Measurements from ENCODE around the gene PRPF39. TPM values are rescaled to one million over a fixed set of nuclear protein-coding genes. Genes with fewer than 3 reads are reported as not detected.

PRPF39 gene
- 9.3 and 15.3 TPM in 2 replicates for total RNA-seq

GRCh38 chr14:45083976-45084722 lies at the start of gene PRPF39:
TSS of gene PRPF39 (plus strand) at chr14:45084116. CDS start at chr14:45095240, 11,124 bp downstream.

GRCh38 chr14:45134051-45134958 lies 50.4 kb downstream of the PRPF39 start, which contains the start of gene FKBP3:
TSS of gene FKBP3 (minus strand) at chr14:45134481. CDS start at chr14:45134456, 25 bp downstream.

DNA sequence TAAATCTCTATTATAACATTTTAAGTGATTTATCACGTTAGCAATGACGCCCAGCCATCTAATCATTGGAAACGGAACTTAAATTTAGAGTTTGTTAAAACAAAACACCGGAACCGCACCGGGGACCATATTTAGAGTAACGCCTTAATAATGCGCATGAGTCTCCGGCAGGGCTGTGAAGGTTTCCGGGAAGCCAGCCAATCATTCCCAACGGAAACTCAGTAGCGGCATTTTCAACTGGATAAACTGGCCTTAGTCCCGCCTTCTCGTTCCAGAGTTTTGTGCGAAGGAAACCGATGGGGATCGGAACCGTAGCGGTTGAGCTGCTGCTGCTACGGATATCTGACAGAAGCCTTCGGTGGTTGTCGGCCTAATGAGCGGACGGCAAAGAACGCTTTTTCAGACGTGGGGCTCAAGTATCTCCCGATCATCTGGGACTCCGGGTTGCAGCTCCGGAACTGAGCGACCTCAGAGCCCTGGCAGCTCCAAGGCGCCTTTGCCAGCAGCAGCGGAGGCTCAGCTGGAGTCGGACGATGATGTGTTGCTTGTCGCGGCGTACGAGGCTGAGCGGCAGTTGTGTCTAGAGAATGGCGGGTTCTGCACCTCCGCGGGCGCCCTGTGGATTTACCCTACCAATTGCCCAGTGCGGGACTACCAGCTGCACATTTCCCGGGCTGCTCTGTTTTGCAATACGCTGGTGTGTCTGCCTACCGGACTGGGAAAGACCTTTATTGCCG lies 51.9 kb downstream of the PRPF39 start, which contains the start of gene FANCM:
Gene FANCM, plus strand, starts transcription at position 272 of the 737 bp plus-strand sequence. Its CDS starts 102 bp downstream, at position 374.

Other genes with a start within 250 kb of the PRPF39 start
- 4.3 and 6.6 TPM in 2 replicates for gene KLHL28, start 122.2 kb upstream of the PRPF39 start, total RNA-seq
- gene TOGARAM1, start 121.9 kb upstream of the PRPF39 start, total RNA-seq: 5.6 and 18.2 TPM in 2 replicates
- gene FKBP3, start 50.4 kb downstream of the PRPF39 start, total RNA-seq: 45.8 and 46.2 TPM in 2 replicates
- 3.0 and 12.3 TPM in 2 replicates for gene FANCM, start 51.8 kb downstream of the PRPF39 start, total RNA-seq
- gene MIS18BP1, start 169.1 kb downstream of the PRPF39 start, total RNA-seq: 23.1 and 26.7 TPM in 2 replicates

Data from epithelial cell of alveolus of lung (primary cell).